ENCODE data around the gene NLGN1. TPM values are rescaled to one million over a fixed set of nuclear protein-coding genes. Genes with fewer than 3 reads are reported as not detected.

NLGN1 gene
- total RNA-seq, 1 donor from 2014 or later: not detected

DNA sequence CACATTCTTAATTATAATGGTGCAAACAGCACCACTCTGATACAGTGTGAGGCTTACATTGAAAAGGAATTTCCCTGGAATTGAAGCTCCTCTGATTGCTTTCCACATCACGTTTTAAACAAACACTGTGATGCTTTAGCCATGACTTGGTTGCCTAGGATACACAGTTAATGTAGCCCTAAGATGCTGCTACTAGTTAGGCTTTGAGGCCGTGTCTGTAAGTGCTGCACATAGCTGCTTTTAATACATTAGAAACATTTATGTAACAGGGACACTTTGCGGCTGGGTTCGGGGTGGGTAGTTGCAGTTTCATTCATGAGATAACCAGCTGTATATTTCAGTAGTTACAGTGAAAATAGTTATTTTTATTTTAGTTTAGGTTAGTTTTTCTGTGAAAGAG, 334.7 kb downstream of the NLGN1 start:
- H3K27ac Mint-ChIP-seq (ENCODE audit: unreplicated experiment): no peak overlapping the region
- H3K4me1 Mint-ChIP-seq (ENCODE audit: low read depth): peaks cover 17% of the 10 kb centered on the region
- DNase-seq (ENCODE audit: low spot score): no peak
- no peaks in the 10 kb centered on the region for H3K36me3 Mint-ChIP-seq (ENCODE audit: low read depth)
- no peak overlapping the region for H3K4me3 Mint-ChIP-seq (ENCODE audit: unreplicated experiment)
- H3K9me3 Mint-ChIP-seq (ENCODE audit: low read depth): no peaks in the 10 kb centered on the region
- TF ChIP-seq, protein P1, sequence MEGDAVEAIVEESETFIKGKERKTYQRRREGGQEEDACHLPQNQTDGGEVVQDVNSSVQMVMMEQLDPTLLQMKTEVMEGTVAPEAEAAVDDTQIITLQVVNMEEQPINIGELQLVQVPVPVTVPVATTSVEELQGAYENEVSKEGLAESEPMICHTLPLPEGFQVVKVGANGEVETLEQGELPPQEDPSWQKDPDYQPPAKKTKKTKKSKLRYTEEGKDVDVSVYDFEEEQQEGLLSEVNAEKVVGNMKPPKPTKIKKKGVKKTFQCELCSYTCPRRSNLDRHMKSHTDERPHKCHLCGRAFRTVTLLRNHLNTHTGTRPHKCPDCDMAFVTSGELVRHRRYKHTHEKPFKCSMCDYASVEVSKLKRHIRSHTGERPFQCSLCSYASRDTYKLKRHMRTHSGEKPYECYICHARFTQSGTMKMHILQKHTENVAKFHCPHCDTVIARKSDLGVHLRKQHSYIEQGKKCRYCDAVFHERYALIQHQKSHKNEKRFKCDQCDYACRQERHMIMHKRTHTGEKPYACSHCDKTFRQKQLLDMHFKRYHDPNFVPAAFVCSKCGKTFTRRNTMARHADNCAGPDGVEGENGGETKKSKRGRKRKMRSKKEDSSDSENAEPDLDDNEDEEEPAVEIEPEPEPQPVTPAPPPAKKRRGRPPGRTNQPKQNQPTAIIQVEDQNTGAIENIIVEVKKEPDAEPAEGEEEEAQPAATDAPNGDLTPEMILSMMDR (IDR thresholded peaks at IDR 0.05): no peak
- H3K27me3 Mint-ChIP-seq (ENCODE audit: low read depth): peaks cover 2% of the 10 kb centered on the region

DNA sequence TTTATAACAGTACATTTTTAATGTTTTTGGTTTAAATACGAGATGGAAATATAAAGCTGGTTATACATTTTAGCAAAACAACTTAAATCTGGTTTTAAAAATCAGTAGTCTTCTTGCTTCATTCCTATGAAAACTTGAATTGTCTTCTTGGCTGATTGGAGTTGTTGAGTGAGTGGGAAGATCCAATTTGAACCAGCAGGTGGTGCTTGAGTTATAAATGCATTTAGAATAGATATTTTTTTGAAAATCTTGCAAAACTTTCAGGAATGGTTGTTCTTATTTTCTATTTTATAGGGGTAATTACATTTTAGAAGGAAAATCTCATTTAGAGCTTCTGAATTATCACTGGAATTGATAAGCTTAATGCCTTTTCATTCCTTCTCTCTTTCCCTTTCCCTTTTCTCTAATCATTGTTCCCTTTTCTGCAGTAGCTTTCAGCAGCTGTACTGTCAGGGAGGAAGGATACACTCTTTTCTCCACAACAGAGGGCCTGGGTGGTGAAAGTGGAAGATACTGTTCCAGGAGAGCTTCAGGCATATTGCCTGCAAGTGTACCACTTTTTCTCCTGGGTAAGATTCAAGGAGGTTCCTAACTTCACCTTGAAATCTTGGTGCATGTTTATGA, 335.6 kb downstream of the NLGN1 start:
- no peaks in the 10 kb centered on the region for H3K9me3 Mint-ChIP-seq (ENCODE audit: low read depth)
- H3K27ac Mint-ChIP-seq (ENCODE audit: unreplicated experiment): no peak overlapping the region
- no peaks in the 10 kb centered on the region for H3K36me3 Mint-ChIP-seq (ENCODE audit: low read depth)
- DNase-seq (ENCODE audit: low spot score): no peak
- no peak overlapping the region for H3K4me3 Mint-ChIP-seq (ENCODE audit: unreplicated experiment)
- peaks cover 17% of the 10 kb centered on the region for H3K4me1 Mint-ChIP-seq (ENCODE audit: low read depth)
- H3K27me3 Mint-ChIP-seq (ENCODE audit: low read depth): no peaks in the 10 kb centered on the region
- TF ChIP-seq, protein P1 (IDR thresholded peaks at IDR 0.05): peak; percentile 82

DNA sequence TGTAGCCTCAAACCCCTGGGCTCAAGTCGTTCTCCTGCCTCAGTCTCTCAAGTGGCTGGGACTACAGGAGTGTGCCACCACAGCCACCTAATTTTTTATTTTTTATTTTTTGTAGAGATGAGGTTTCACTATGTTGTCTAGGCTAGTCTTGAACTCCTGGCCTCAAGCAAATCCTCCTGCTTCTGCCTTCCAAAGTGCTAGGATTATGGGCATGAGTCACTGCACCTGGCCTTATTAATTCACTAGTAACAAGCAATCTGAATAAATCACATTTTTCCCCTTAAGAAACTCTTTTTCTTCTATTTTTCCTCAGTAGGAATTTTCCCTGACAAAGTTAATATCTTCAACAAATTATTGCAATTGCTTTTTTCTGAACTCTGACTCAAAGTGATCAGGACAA, 336.9 kb downstream of the NLGN1 start:
- H3K27me3 Mint-ChIP-seq (ENCODE audit: low read depth): no peaks in the 10 kb centered on the region
- H3K27ac Mint-ChIP-seq (ENCODE audit: unreplicated experiment): no peak overlapping the region
- TF ChIP-seq, protein P1 (IDR thresholded peaks at IDR 0.05): no peak

DNA sequence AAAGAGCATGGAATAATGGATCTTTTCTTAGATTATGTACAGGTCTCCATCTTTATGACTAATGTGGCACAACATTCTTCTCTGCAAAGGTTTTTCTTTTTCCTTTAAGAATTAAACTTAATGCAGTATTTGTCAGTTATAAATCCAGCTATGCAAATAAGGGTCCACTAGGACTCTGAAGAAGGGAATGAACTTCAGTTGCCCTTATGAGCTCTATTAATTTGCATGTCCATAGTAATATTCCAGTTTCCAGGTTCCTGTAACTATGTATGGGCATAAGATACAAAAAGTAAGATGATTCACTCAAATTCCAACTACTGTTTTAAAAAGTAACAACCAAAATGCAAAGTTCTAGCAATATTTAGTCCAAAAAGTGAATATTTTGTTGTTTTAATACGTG, 337.4 kb downstream of the NLGN1 start:
- H3K4me1 Mint-ChIP-seq (ENCODE audit: low read depth): peaks cover 23% of the 10 kb centered on the region
- H3K36me3 Mint-ChIP-seq (ENCODE audit: low read depth): no peaks in the 10 kb centered on the region
- no peak for DNase-seq (ENCODE audit: low spot score)
- H3K9me3 Mint-ChIP-seq (ENCODE audit: low read depth): no peaks in the 10 kb centered on the region
- TF ChIP-seq, protein P1 (IDR thresholded peaks at IDR 0.05): no peak
- no peak overlapping the region for H3K27ac Mint-ChIP-seq (ENCODE audit: unreplicated experiment)
- no peak overlapping the region for H3K4me3 Mint-ChIP-seq (ENCODE audit: unreplicated experiment)
- no peaks in the 10 kb centered on the region for H3K27me3 Mint-ChIP-seq (ENCODE audit: low read depth)

More for the DNA sequence above, 336.9 kb downstream of the NLGN1 start:
- no peaks in the 10 kb centered on the region for H3K36me3 Mint-ChIP-seq (ENCODE audit: low read depth)
- peaks cover 19% of the 10 kb centered on the region for H3K4me1 Mint-ChIP-seq (ENCODE audit: low read depth)
- no peak overlapping the region for H3K4me3 Mint-ChIP-seq (ENCODE audit: unreplicated experiment)
- no peak for DNase-seq (ENCODE audit: low spot score)
- H3K9me3 Mint-ChIP-seq (ENCODE audit: low read depth): no peaks in the 10 kb centered on the region

DNA sequence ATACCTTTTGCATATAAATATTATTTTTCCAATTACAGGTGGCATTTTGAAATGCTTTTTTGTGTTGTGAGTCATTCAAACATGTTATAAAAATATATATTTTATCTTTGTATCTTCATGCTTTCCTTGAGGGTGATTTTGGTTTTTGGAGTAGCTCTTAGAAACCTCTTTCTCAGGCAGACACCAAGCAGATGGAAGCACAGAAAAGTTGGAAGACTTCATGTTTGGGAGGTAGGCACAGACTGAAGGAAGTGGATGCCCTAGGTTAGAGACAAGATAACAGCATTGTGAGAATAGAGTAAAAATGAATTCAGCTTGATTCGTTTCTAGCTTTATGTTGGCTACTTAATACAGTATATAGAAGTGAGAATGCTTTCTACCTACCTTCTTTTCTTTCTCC, 338.3 kb downstream of the NLGN1 start:
- DNase-seq (ENCODE audit: low spot score): no peak
- Mint-ChIP-seq H3K27me3 (ENCODE audit: low read depth) (no peaks in the 10 kb centered on the region), H3K9me3 (ENCODE audit: low read depth) (peaks cover 5% of the 10 kb centered on the region), H3K27ac (ENCODE audit: unreplicated experiment) (no peak overlapping the region), H3K4me3 (ENCODE audit: unreplicated experiment) (no peak overlapping the region), H3K4me1 (ENCODE audit: low read depth) (peaks cover 25% of the 10 kb centered on the region), H3K36me3 (ENCODE audit: low read depth) (no peaks in the 10 kb centered on the region)
- TF ChIP-seq, protein P1 (IDR thresholded peaks at IDR 0.05): no peak
